Endothelial cell of umbilical vein (primary cell): Measurements from ENCODE around the gene TEX29. TPM values are rescaled to one million over a fixed set of nuclear protein-coding genes. Genes with fewer than 3 reads are reported as not detected.

Source experiments
- BruUV-seq: library from RNA; stranded (reverse); fragments of 400-500 nt; replicated peaks from 2 replicates; lab custom pipeline; 2021; lab: Mats Ljungman, UMichigan
- CTCF ChIA-PET: fragments of 300-600, 350-600 bp; sonication (Branson Sonifier 250); formaldehyde crosslinking; loops from one replicate; lab custom pipeline; 2021; ENCODE audit warnings: antibody characterized with exemption, inconsistent platforms; lab: Charles Lee
- POLR2A ChIA-PET: fragments of 300-600, 350-600 bp; sonication (Branson Sonifier 250); formaldehyde crosslinking; loops from one replicate; lab custom pipeline; 2021; ENCODE audit warnings: antibody characterized with exemption, inconsistent platforms; lab: Charles Lee
- DNase-seq: peaks from one replicate; pipeline ENCODE4 v3.0.0-alpha.2; 2011; ENCODE audit warnings: low read depth, low spot score
- FAIRE-seq: peaks from 2 replicates; lab custom pipeline; 2011; peaks lifted over from hg19 to GRCh38; lab: Jason Lieb, UNC
- H2AFZ ChIP-seq: 2 replicates; pipeline ENCODE4 v1.6.0; 2012; ENCODE audit warnings: low read depth, low read length, control low read depth, inconsistent platforms
- H3K27ac ChIP-seq: 2 replicates; pipeline ENCODE4 v1.5.1; 2011; ENCODE audit warnings: low read depth, mild to moderate bottlenecking, control low read depth, low read length, moderate library complexity; ENCODE audit not compliant: insufficient read depth
- H3K27me3 ChIP-seq, 2 experiments: 2 replicates each; pipeline versions ENCODE4 v1.6.0 to v1.6.1; 2011; ENCODE audit warnings: low read length in 2 of 2, mixed read lengths in 1 of 2; ENCODE audit not compliant: control insufficient read depth in 2 of 2, insufficient read depth in 2 of 2
- H3K36me3 ChIP-seq, 2 experiments: 2 replicates in 1 of 2; 3 replicates in 1 of 2; pipeline ENCODE4 v1.5.1; 2011; ENCODE audit warnings: low read length in 2 of 2, mild to moderate bottlenecking in 1 of 2, moderate library complexity in 1 of 2; ENCODE audit not compliant: control insufficient read depth in 2 of 2, insufficient read depth in 2 of 2; ENCODE audit errors: extremely low read depth in 1 of 2
- H3K4me1 ChIP-seq: 3 replicates; pipeline ENCODE4 v1.5.1; 2011; ENCODE audit warnings: mild to moderate bottlenecking, low read length; ENCODE audit not compliant: control insufficient read depth, insufficient read depth; ENCODE audit errors: extremely low read depth
- H3K4me2 ChIP-seq: 2 replicates; pipeline ENCODE4 v1.6.1; 2011; ENCODE audit warnings: low read length, control low read depth, mixed read lengths; ENCODE audit not compliant: insufficient read depth
- H3K4me3 ChIP-seq, 3 experiments: fragments of 200-600 bp in 1 of 3; sonication (generic), shearing (Covaris generic) in 1 of 3; replicated peaks in 1 of 3; 2 replicates each; pipeline ENCODE4 v1.5.1; 2011 to 2016; ENCODE audit warnings: control low read depth in 3 of 3, low read length in 3 of 3, mild to moderate bottlenecking in 2 of 3, inconsistent platforms in 1 of 3, low read depth in 1 of 3, moderate library complexity in 1 of 3; ENCODE audit not compliant: insufficient read depth in 1 of 3
- H3K79me2 ChIP-seq: 2 replicates; pipeline ENCODE4 v1.6.0; 2012; ENCODE audit warnings: low read length, inconsistent platforms; ENCODE audit not compliant: control insufficient read depth, insufficient read depth
- H3K9ac ChIP-seq: replicated peaks from 2 replicates; pipeline ENCODE3; 2011; ENCODE audit warnings: low read length, control low read depth; ENCODE audit not compliant: insufficient read depth; ENCODE audit errors: extremely low read depth
- H3K9me1 ChIP-seq: replicated peaks from 3 replicates; pipeline ENCODE4 v1.6.0; 2011; ENCODE audit warnings: mild to moderate bottlenecking, low read length; ENCODE audit not compliant: control insufficient read depth, insufficient read depth; ENCODE audit errors: extremely low read depth
- H3K9me3 ChIP-seq: replicated peaks from 2 replicates; pipeline ENCODE4 v1.5.1; 2012; ENCODE audit warnings: low read length, inconsistent platforms; ENCODE audit not compliant: control insufficient read depth, insufficient read depth
- H4K20me1 ChIP-seq: replicated peaks from 2 replicates; pipeline ENCODE3; 2011; ENCODE audit warnings: mild to moderate bottlenecking, low read length; ENCODE audit not compliant: control insufficient read depth, insufficient read depth; ENCODE audit errors: extremely low read depth
- EZH2 ChIP-seq: IDR thresholded peaks from 2 replicates; pipeline ENCODE4 v1.6.1; 2012; ENCODE audit warnings: borderline replicate concordance, low read depth, mild to moderate bottlenecking, moderate library complexity, low read length, inconsistent platforms; ENCODE audit not compliant: severe bottlenecking
- FOS ChIP-seq: IDR thresholded peaks from 2 replicates; pipeline ENCODE4 v1.6.1; 2011; ENCODE audit warnings: mild to moderate bottlenecking, low read length, moderate library complexity, borderline replicate concordance; ENCODE audit not compliant: insufficient read depth
- GATA2 ChIP-seq: IDR thresholded peaks from 2 replicates; pipeline ENCODE4 v1.7.0; 2011; ENCODE audit warnings: low read depth, mild to moderate bottlenecking, moderate library complexity, mixed read lengths, low read length; ENCODE audit not compliant: insufficient read length, insufficient read depth
- JUN ChIP-seq: IDR thresholded peaks from 2 replicates; pipeline ENCODE4 v1.6.1; 2011; ENCODE audit warnings: borderline replicate concordance, low read depth; ENCODE audit not compliant: insufficient read length, insufficient read depth
- MYC ChIP-seq: IDR thresholded peaks from one replicate; pipeline ENCODE4 v1.6.1; 2011; ENCODE audit warnings: mild to moderate bottlenecking, low read depth, low read length
- POLR2A ChIP-seq: IDR thresholded peaks from 2 replicates; pipeline ENCODE4 v1.6.1; 2012; ENCODE audit warnings: low read depth, mild to moderate bottlenecking, control low read depth, low read length
- POLR2AphosphoS5 ChIP-seq: IDR thresholded peaks from 2 replicates; pipeline ENCODE4 v1.6.1; 2012; ENCODE audit warnings: low read depth, mild to moderate bottlenecking, control low read depth, low read length, moderate library complexity; ENCODE audit not compliant: insufficient read depth
- dilution Hi-C: fragments of 300-500 bp; cut with MboI; formaldehyde crosslinking; loops from one replicate; pipeline ENCODE4 v1.15.0; 2019; ENCODE audit warnings: low sequenced_read_pairs; ENCODE audit not compliant: extremely low pct_ligation_motif_present
- intact Hi-C: fragments of 100-400 bp; cut with micrococcal nuclease; formaldehyde crosslinking; loops from one replicate; pipeline ENCODE4 v1.10.0; 2022
- polyA plus RNA-seq, 4 experiments: library from polyadenylated mRNA; depleted of rRNA in 3 of 4; stranded (reverse) in 3 of 4; unstranded in 1 of 4; fragments of >200 nt; gene quantifications; 2 replicates each; pipeline versions ENCODE4 v1.2.1 to v1.2.3, GENCODE V29; 2011 to 2012; ENCODE audit warnings: missing spikeins in 1 of 4
- total RNA-seq: library from RNA; stranded (reverse); gene quantifications from 2 replicates; pipeline ENCODE4 v1.2.3, GENCODE V29; 2021
- TF ChIP-seq, protein P1 (sequence below): IDR thresholded peaks from 2 replicates; pipeline ENCODE4 v1.6.1; 2011; ENCODE audit not compliant: insufficient read depth, insufficient read length
- TF ChIP-seq, protein P2 (sequence below), 2 donors: IDR thresholded peaks; 1 replicate in 1 of 2; 2 replicates in 1 of 2; pipeline ENCODE4 v1.5.1; 2011; ENCODE audit warnings: low read length in 2 of 2, mild to moderate bottlenecking in 2 of 2, moderate library complexity in 2 of 2, control low read depth in 1 of 2, inconsistent platforms in 1 of 2, low read depth in 1 of 2; ENCODE audit not compliant: insufficient read depth in 1 of 2; ENCODE audit errors: extremely low read depth in 1 of 2

The TEX29 gene
- total and polyA plus RNA-seq, 2 donors (not counting 3 experiments of a cell fraction or from before 2014, with no cell fraction given) = 0.44 TPM; not detected in 1

DNA sequence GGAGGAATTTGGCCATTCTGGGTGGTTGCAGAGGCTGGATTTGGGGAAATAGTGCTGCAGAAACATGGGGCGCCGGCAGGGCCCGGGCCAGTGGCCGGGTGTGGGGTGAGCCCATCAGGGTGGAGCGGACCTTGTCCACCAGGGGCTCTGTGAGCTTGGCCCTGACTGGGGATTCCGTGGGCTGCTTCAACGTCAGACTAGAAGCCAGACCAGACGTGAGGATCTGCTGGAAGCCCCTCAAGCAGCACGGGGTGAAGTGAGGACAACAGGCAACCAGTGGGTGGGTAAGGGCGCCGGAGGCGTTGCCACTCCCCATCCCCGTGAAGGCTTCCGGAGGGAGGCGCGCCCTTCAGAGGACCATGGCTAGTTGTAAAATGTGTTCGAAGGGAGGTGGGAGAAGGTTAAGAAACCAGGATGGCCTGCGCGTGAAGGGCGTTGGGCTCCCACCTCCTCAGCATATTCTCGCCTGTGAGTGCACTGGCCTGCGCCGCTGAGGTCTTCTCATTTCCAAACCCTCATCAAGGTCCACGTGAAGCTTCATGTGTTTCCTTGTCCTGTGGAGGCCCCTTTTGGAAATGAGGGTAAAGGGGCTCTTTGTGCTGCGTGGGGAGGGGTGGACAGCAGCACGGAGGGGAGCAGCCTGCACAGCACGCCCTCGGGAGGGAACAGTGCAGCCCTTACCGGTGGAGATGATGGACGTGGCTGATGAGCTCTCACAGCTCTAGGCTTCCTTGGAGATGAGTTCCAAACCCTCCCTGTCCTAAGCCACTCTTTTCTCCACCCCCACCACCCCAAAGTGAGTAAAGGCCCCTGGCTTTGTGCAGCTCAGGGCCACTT is 8.3 kb downstream of the TEX29 start:
- CTCF ChIA-PET = no interaction called here
- Histone ChIP-seq H3K4me1 (no peaks in the 10 kb centered on the region), H3K36me3 (no peaks in the 10 kb centered on the region), H3K27ac (no peak overlapping the region), H3K27me3 (no peaks in the 10 kb centered on the region), H3K9ac (no peak overlapping the region), H3K9me1 (no peaks in the 10 kb centered on the region), H3K79me2 (no peaks in the 10 kb centered on the region), H4K20me1 (no peaks in the 10 kb centered on the region), H3K9me3 (no peaks in the 10 kb centered on the region), H3K4me3 (no peak overlapping the region), H2AFZ (no peak overlapping the region), H3K4me2 (no peak overlapping the region)
- DNase-seq = no peak
- no peak for FAIRE-seq
- no peak for TF ChIP-seq POLR2A
- TF ChIP-seq FOS = no peak
- TF ChIP-seq POLR2AphosphoS5 = no peak
- TF ChIP-seq MYC = no peak
- TF ChIP-seq, protein P1, sequence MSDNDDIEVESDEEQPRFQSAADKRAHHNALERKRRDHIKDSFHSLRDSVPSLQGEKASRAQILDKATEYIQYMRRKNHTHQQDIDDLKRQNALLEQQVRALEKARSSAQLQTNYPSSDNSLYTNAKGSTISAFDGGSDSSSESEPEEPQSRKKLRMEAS = no peak
- no peak for TF ChIP-seq GATA2
- TF ChIP-seq JUN = no peak
- TF ChIP-seq EZH2 = no peak
- TF ChIP-seq, protein P2, sequence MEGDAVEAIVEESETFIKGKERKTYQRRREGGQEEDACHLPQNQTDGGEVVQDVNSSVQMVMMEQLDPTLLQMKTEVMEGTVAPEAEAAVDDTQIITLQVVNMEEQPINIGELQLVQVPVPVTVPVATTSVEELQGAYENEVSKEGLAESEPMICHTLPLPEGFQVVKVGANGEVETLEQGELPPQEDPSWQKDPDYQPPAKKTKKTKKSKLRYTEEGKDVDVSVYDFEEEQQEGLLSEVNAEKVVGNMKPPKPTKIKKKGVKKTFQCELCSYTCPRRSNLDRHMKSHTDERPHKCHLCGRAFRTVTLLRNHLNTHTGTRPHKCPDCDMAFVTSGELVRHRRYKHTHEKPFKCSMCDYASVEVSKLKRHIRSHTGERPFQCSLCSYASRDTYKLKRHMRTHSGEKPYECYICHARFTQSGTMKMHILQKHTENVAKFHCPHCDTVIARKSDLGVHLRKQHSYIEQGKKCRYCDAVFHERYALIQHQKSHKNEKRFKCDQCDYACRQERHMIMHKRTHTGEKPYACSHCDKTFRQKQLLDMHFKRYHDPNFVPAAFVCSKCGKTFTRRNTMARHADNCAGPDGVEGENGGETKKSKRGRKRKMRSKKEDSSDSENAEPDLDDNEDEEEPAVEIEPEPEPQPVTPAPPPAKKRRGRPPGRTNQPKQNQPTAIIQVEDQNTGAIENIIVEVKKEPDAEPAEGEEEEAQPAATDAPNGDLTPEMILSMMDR (IDR thresholded peaks at IDR 0.05; ENCODE audit: extremely low read depth in 1 of 2, insufficient read depth in 1 of 2, low read depth in 1 of 2, low read length in 2 of 2) = no peak
- intact Hi-C loops (no loop called here), dilution Hi-C loops (no loop called here)
- no TSS peak for BruUV-seq
- POLR2A ChIA-PET = no interaction called here
